Suprapubic skin (tissue), 4 donors: ENCODE data around the gene TFF1. TPM values are rescaled to one million over a fixed set of nuclear protein-coding genes. Genes with fewer than 3 reads are reported as not detected.

Experiments used
- DNase-seq, 2 donors: peaks; one replicate each; pipeline ENCODE4 v3.0.0-alpha.2; 2019; ENCODE audit warnings: low spot score in 2 of 2
- H3K27ac ChIP-seq: fragments of 200-600 bp; sonication (generic); one replicate; pipeline ENCODE4 v1.5.1; 2019
- H3K27me3 ChIP-seq: fragments of 200-600 bp; sonication (generic); one replicate; pipeline ENCODE4 v1.5.1; 2019
- H3K36me3 ChIP-seq: fragments of 200-600 bp; sonication (generic); one replicate; pipeline ENCODE4 v1.5.1; 2019
- H3K4me1 ChIP-seq: fragments of 200-600 bp; sonication (generic); one replicate; pipeline ENCODE4 v1.5.1; 2019
- H3K4me3 ChIP-seq: fragments of 200-600 bp; sonication (generic); one replicate; pipeline ENCODE4 v1.5.1; 2019; ENCODE audit warnings: mild to moderate bottlenecking
- H3K9me3 ChIP-seq: fragments of 200-600 bp; sonication (generic); one replicate; pipeline ENCODE4 v1.5.1; 2019
- EP300 ChIP-seq: sonication (generic); formaldehyde crosslinking; IDR thresholded peaks from one replicate; pipeline ENCODE4 v1.6.1; 2017; ENCODE audit warnings: antibody characterized with exemption
- POLR2A ChIP-seq, 2 donors: fragments of 450-650 bp; IDR thresholded peaks; one replicate each; pipeline ENCODE4 v1.6.1; 2017; ENCODE audit warnings: antibody characterized with exemption in 2 of 2, mild to moderate bottlenecking in 2 of 2, moderate library complexity in 2 of 2
- POLR2AphosphoS5 ChIP-seq, 3 donors: sonication (generic); formaldehyde crosslinking; IDR thresholded peaks; one replicate each; pipeline ENCODE4 v1.6.1; 2017; ENCODE audit warnings: antibody characterized with exemption in 3 of 3
- WGBS: methylation state at CpG from one replicate; pipeline ENCODE4 v1.1.5; 2018; 5-methylcytosine and 5-hydroxymethylcytosine counted together
- total RNA-seq, 4 donors: library from RNA; depleted of rRNA; stranded (reverse); fragments of >200 nt; gene quantifications; one replicate each; pipeline ENCODE4 v1.1.0, GENCODE V29; 2016
- TF ChIP-seq, protein P1 (sequence below), 2 donors: fragments of 200-600 bp in 1 of 2; fragments of 450-650 bp in 1 of 2; sonication (generic) in 1 of 2; IDR thresholded peaks; one replicate each; pipeline ENCODE4 v1.5.1; 2016 to 2019; ENCODE audit warnings: antibody characterized with exemption in 2 of 2, mild to moderate bottlenecking in 1 of 2, moderate library complexity in 1 of 2

The TFF1 gene
- total RNA-seq, 4 donors from 2014 or later = not detected

GRCh38 chr21:42379426-42380215 is 13.3 kb upstream of the TFF1 start:
- 79% methylated on average over 16 of the region's 17 CpGs for WGBS
- TF ChIP-seq POLR2A (IDR thresholded peaks at IDR 0.05) = no peak
- no peak for TF ChIP-seq POLR2AphosphoS5 (IDR thresholded peaks at IDR 0.05)
- no peak for TF ChIP-seq EP300
- TF ChIP-seq, protein P1, sequence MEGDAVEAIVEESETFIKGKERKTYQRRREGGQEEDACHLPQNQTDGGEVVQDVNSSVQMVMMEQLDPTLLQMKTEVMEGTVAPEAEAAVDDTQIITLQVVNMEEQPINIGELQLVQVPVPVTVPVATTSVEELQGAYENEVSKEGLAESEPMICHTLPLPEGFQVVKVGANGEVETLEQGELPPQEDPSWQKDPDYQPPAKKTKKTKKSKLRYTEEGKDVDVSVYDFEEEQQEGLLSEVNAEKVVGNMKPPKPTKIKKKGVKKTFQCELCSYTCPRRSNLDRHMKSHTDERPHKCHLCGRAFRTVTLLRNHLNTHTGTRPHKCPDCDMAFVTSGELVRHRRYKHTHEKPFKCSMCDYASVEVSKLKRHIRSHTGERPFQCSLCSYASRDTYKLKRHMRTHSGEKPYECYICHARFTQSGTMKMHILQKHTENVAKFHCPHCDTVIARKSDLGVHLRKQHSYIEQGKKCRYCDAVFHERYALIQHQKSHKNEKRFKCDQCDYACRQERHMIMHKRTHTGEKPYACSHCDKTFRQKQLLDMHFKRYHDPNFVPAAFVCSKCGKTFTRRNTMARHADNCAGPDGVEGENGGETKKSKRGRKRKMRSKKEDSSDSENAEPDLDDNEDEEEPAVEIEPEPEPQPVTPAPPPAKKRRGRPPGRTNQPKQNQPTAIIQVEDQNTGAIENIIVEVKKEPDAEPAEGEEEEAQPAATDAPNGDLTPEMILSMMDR (IDR thresholded peaks at IDR 0.05) = no peak
- DNase-seq = no peak
- no peaks in the 10 kb centered on the region for H3K36me3 ChIP-seq
- peaks cover 28% of the 10 kb centered on the region for H3K27me3 ChIP-seq
- no peaks in the 10 kb centered on the region for H3K4me1 ChIP-seq
- H3K27ac ChIP-seq = no peak overlapping the region
- H3K9me3 ChIP-seq = no peaks in the 10 kb centered on the region
- no peak overlapping the region for H3K4me3 ChIP-seq

DNA sequence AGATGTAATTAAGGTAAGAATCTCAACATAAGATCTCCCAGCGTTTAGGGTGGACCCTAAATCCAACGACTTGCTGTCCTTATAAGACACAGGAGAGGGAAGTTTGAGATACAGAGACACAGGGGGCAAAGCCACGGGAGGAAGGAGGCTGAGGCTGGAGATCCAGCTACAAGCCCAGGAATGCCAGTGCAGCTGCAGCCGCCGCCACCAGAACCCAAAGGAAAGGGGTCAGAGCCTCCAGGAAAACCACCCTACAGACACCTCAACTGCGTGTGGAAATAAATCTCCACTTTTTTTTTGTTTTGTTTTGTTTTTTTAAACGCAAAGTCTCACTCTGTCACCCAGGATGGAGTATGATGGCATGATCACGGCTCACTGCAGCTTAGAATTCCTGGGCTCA is 12.1 kb upstream of the TFF1 start:
- 71% methylated on average over 8 of the region's 8 CpGs for WGBS
- no peaks in the 10 kb centered on the region for H3K4me1 ChIP-seq
- H3K27ac ChIP-seq = no peak overlapping the region
- no peak for TF ChIP-seq EP300
- TF ChIP-seq, protein P1 (IDR thresholded peaks at IDR 0.05) = no peak
- no peak for TF ChIP-seq POLR2AphosphoS5 (IDR thresholded peaks at IDR 0.05)
- TF ChIP-seq POLR2A (IDR thresholded peaks at IDR 0.05) = no peak
- peaks cover 37% of the 10 kb centered on the region for H3K27me3 ChIP-seq
- no peak overlapping the region for H3K4me3 ChIP-seq
- no peaks in the 10 kb centered on the region for H3K36me3 ChIP-seq
- H3K9me3 ChIP-seq = no peaks in the 10 kb centered on the region
- no peak for DNase-seq

DNA sequence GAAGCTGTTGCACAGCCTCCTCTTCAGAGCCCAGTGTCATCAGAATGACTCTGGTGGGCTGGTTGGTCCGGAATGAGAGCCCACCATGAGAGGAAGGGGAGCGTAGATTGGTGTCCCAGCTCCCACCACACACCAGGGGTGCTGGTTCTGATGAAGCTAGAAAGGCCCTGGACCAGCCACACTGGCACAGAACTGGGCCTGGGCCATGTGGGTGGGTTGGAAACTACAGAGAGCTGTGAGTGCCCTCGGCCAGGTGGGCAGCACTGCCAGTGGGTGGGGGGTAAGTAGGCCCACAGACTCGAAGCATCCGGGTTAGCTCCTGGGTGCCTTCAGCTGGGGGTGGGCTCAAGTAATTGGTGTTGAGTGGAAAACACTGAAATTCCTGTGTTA is 11.6 kb upstream of the TFF1 start:
- no peaks in the 10 kb centered on the region for H3K9me3 ChIP-seq
- TF ChIP-seq POLR2AphosphoS5 (IDR thresholded peaks at IDR 0.05) = no peak
- TF ChIP-seq POLR2A (IDR thresholded peaks at IDR 0.05) = no peak
- TF ChIP-seq, protein P1 (IDR thresholded peaks at IDR 0.05) = no peak
- no peak for TF ChIP-seq EP300
- H3K36me3 ChIP-seq = no peaks in the 10 kb centered on the region
- DNase-seq = no peak
- no peak overlapping the region for H3K27ac ChIP-seq
- H3K27me3 ChIP-seq = peaks cover 40% of the 10 kb centered on the region
- 75% methylated on average over 5 of the region's 5 CpGs for WGBS
- no peaks in the 10 kb centered on the region for H3K4me1 ChIP-seq
- H3K4me3 ChIP-seq = no peak overlapping the region

- H3K36me3 ChIP-seq = no peaks in the 10 kb centered on the region
- 76% methylated on average over 24 of the region's 24 CpGs for WGBS
- no peak for DNase-seq
- H3K4me1 ChIP-seq = no peaks in the 10 kb centered on the region
- no peak for TF ChIP-seq POLR2A (IDR thresholded peaks at IDR 0.05)
- no peak for TF ChIP-seq POLR2AphosphoS5 (IDR thresholded peaks at IDR 0.05)
- TF ChIP-seq EP300 = no peak
- TF ChIP-seq, protein P1 (IDR thresholded peaks at IDR 0.05) = no peak
- H3K27me3 ChIP-seq = peaks cover 41% of the 10 kb centered on the region
- no peaks in the 10 kb centered on the region for H3K9me3 ChIP-seq
- H3K4me3 ChIP-seq = no peak overlapping the region
- no peak overlapping the region for H3K27ac ChIP-seq
Observed at GRCh38 chr21:42377211-42377950, 11.0 kb upstream of the TFF1 start.

GRCh38 chr21:42376338-42376982 is 10.1 kb upstream of the TFF1 start:
- no peak for TF ChIP-seq POLR2AphosphoS5 (IDR thresholded peaks at IDR 0.05)
- TF ChIP-seq, protein P1 (IDR thresholded peaks at IDR 0.05) = no peak
- no peak for TF ChIP-seq EP300
- Histone ChIP-seq H3K4me3 (no peak overlapping the region), H3K4me1 (no peaks in the 10 kb centered on the region), H3K9me3 (no peaks in the 10 kb centered on the region), H3K27ac (no peak overlapping the region), H3K27me3 (peaks cover 41% of the 10 kb centered on the region), H3K36me3 (no peaks in the 10 kb centered on the region)
- WGBS = 68% methylated on average over 27 of the region's 32 CpGs
- DNase-seq = no peak
